HEK293T (cell line): ENCODE results near the gene EIF3F.

Source experiments
- ARNT ChIP-seq: fragments of 450-650 bp; IDR thresholded peaks from 2 replicates; pipeline ENCODE4 v1.6.1; 2017; ENCODE audit warnings: mild to moderate bottlenecking
- FOXM1 ChIP-seq: fragments of 450-650 bp; IDR thresholded peaks from 2 replicates; pipeline ENCODE4 v1.6.1; 2017; ENCODE audit warnings: mild to moderate bottlenecking, borderline replicate concordance
- HDGF ChIP-seq: fragments of 450-650 bp; IDR thresholded peaks from 2 replicates; pipeline ENCODE4 v1.6.1; 2017; ENCODE audit warnings: antibody characterized with exemption, borderline replicate concordance

DNA sequence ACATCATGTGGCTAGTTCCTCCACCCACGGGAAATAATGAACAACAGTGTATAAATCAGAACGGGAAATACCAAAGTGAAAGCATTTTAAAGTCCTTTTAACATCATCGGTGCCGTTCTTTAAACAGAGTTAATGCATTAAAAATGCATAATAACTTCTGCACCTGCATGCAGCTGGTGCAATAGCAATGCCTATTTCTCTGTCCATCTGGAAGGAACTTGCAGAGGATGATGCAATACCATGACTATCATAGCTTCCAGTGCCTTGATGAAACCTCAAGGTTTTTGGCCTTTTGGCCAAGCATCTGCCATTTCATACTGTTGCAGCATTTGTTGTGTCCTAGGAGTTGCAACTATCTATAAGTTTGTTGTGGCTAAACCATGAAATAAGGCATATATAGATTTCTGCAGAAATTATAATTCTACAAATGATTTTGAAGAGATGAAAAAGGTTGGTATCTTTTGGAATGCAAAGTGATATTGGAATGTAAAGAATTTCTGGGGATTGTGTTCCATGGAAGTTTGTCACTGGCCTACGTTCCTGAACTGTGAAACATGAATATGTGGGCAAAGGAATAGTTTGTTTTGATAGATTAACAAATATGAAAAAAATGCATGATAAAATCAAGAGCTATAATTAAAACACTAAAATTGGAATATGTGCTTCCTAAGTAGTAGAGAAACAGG lies 9.8 kb upstream of the EIF3F start:
- TF ChIP-seq ARNT (no peak), FOXM1 (no peak), HDGF (no peak)
